Retinal pigment epithelial cell (primary cell): ENCODE measurements around the gene DDX50.
A peak's percentile ranks its signal among the peaks of the same experiment; 100 is the strongest.
"Not testable (repeated sequence)": the region's sequence is repeated elsewhere in the genome, so short reads cannot be mapped to it uniquely, and the experiment has no call there.

Experiments used
- DNase-seq: peaks from one replicate; pipeline ENCODE4 v3.0.0-alpha.2; 2010; ENCODE audit warnings: low read depth
- H3K4me3 ChIP-seq: 2 replicates; pipeline ENCODE4 v1.5.1; 2011; ENCODE audit warnings: mild to moderate bottlenecking, low read length, control low read depth, moderate library complexity
- TF ChIP-seq, protein P1 (sequence below): conservative IDR thresholded peaks from 2 replicates; pipeline ENCODE4 v1.5.1; 2011; ENCODE audit warnings: low read depth, low read length, control low read depth, inconsistent platforms

DDX50 gene

GRCh38 chr10:68924593-68924992 lies 23.5 kb downstream of the DDX50 start:
- DNase-seq = no peak
- TF ChIP-seq, protein P1, sequence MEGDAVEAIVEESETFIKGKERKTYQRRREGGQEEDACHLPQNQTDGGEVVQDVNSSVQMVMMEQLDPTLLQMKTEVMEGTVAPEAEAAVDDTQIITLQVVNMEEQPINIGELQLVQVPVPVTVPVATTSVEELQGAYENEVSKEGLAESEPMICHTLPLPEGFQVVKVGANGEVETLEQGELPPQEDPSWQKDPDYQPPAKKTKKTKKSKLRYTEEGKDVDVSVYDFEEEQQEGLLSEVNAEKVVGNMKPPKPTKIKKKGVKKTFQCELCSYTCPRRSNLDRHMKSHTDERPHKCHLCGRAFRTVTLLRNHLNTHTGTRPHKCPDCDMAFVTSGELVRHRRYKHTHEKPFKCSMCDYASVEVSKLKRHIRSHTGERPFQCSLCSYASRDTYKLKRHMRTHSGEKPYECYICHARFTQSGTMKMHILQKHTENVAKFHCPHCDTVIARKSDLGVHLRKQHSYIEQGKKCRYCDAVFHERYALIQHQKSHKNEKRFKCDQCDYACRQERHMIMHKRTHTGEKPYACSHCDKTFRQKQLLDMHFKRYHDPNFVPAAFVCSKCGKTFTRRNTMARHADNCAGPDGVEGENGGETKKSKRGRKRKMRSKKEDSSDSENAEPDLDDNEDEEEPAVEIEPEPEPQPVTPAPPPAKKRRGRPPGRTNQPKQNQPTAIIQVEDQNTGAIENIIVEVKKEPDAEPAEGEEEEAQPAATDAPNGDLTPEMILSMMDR = no peak
- no peak overlapping the region for H3K4me3 ChIP-seq

- no peak overlapping the region for H3K4me3 ChIP-seq
- TF ChIP-seq, protein P1 = no peak
These were observed 24.4 kb downstream of the DDX50 start for GRCh38 chr10:68925489-68925888.

DNA sequence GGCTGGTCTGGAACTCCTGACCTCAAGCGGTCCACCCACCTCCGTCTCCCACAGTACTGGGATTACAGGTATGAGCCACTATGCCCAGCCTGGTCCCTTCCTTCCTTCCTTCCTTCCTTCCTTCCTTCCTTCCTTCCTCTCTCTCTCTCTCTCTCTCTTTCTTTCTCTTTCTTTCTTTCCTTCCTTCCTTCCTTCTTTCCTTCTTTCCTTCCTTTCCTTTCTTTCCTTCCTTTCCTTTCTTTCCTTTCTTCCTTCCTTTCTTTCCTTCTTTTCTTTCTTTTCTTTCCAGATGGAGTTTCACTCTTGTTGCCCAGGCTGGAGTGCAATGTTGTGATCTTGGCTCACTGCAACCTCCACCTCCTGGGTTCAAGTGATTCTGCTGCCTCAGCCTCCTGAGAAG lies 28.0 kb downstream of the DDX50 start:
- not testable (repeated sequence) for DNase-seq, H3K4me3 ChIP-seq

More at GRCh38 chr10:68925489-68925888, 24.4 kb downstream of the DDX50 start:
- no peak for DNase-seq

DNA sequence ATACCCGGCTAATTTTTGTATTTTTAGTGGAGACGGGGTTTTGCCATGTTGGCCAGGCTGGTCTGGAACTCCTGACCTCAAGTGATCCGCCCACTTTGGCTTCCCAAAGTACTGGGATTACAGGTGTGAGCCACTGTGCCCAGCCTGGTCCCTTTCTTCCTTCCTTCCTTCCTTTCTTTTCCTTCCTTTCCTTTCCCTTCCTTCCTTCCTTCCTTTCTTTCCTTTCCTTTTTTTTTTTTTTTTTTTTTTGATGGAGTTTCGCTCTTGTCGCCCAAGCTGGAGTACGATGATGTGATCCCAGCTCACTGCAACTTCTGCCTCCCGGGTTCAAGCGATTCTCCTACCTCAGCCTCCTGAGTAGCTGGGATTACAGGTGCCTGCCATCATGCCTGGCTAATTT lies 28.8 kb downstream of the DDX50 start:
- not testable (repeated sequence) for DNase-seq

GRCh38 chr10:68932860-68933259 lies 31.7 kb downstream of the DDX50 start:
- DNase-seq, H3K4me3 ChIP-seq: not testable (repeated sequence)

More for the DNA sequence above, 28.8 kb downstream of the DDX50 start:
- H3K4me3 ChIP-seq = not testable (repeated sequence)

DNA sequence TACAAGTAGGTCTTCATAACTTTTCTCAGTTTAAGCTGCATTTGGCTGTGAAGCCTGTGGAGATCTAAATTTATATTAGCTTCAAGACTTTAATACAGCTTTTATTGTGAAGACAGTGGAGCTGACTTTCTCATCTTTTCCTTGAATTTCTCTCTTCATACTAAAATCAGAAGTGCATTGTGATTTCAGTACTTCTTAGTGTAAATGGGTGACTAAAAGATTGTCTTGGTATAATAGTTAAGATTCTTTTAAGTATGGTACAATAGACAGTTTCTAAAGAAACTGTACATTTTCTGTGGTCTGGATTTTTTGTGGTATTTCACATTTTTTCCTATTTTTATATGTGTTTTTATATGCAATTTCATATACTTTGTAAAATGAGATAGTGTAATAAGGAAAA lies 33.9 kb downstream of the DDX50 start:
- TF ChIP-seq, protein P1 = no peak
- H3K4me3 ChIP-seq = no peak overlapping the region
- no peak for DNase-seq

DNA sequence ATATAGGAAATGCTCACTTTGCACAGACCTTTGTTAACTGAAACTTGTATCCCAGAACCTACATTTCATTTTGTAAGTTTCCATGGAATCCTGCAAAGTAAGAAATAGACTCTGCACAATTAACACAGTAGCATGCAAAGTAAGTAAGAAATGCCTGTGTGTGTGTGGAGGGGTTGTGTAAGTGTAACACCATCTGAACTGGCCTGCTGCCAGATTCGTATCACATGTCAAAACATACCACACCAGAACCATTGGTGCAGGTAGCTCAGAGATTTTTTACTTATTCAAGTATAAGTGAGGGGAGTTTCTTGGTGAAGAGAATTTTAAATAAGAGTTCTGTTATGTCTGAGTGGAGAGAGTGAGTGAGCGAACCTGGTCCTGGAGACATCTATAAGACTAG lies 37.0 kb downstream of the DDX50 start:
- TF ChIP-seq, protein P1 = no peak
- no peak overlapping the region for H3K4me3 ChIP-seq
- DNase-seq = peak; percentile 5

DNA sequence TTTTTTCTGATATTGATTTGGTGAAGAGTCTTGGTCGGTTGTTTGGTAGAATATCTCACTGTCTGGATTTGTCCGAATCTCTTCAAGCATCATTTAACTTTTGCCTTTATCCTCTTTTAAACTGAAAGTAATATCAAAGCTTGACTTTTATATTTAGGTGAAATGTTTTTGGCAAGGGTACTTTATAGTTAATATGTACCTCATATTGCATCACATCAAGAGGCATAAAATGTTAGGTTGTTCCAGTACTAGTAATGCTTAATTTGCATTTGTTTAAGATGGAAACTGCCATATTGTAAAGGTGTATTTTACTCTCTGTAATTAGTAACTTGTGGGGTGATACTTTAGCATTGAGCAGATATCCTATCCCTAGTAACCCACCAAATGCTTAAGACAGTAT lies 37.8 kb downstream of the DDX50 start:
- TF ChIP-seq, protein P1 = no peak
- H3K4me3 ChIP-seq = no peak overlapping the region

GRCh38 chr10:68940917-68941316 lies 39.8 kb downstream of the DDX50 start:
- DNase-seq, H3K4me3 ChIP-seq: not testable (repeated sequence)

More for the DNA sequence above, 37.8 kb downstream of the DDX50 start:
- no peak for DNase-seq
